ENCODE measurements around the gene OR52B6.
A peak's percentile ranks its signal among the peaks of the same experiment; 100 is the strongest.

Gene OR52B6

DNA sequence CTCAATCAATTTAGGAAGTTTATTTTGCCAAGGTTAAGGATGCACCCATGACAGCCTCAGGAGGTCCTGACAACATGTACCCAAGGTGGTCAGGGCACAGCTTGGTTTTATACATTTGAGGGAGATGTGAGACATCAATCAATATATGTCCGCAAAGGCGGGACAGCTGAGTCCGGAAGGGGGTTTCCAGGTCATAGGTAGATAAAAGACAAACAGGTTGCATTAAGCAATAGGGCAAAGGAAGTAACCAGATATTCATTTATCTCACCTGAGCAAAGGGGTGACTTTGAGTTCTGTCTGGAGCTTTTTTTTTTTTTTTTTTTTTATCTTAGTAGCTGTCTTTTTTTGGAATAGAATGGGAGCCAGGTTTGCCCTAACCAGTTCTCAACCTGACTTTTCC lies 42.1 kb downstream of the OR52B6 start:
- Histone ChIP-seq H3F3A (ENCODE audit: insufficient read depth, low read length) (no peaks in the 10 kb centered on the region), H3K36me3 (ENCODE audit: insufficient read depth, low read length) (no peaks in the 10 kb centered on the region), H3K9me2 (ENCODE audit: low read depth, low read length) (no peaks in the 10 kb centered on the region), H3K9ac (ENCODE audit: low read length) (no peak overlapping the region), H3K27ac (ENCODE audit: low read depth, low read length, poor library complexity, severe bottlenecking) (no peak overlapping the region), H3K4me2 (ENCODE audit: low read length) (no peak overlapping the region), H2AFZ (ENCODE audit: low read length) (no peak overlapping the region), H4K20me1 (ENCODE audit: insufficient read depth, low read length) (no peaks in the 10 kb centered on the region), H3K79me2 (ENCODE audit: insufficient read depth, low read length) (no peaks in the 10 kb centered on the region), H3K9me3 (ENCODE audit: low read length) (no peaks in the 10 kb centered on the region), H3K4me3 (ENCODE audit: low read depth, low read length, poor library complexity, severe bottlenecking) (no peak overlapping the region), H3K4me1 (ENCODE audit: insufficient read depth, low read length, severe bottlenecking) (peaks cover 20% of the 10 kb centered on the region), H3K27me3 (ENCODE audit: insufficient read depth, low read length) (no peaks in the 10 kb centered on the region)
- TF ChIP-seq EZH2 (IDR thresholded peaks at IDR 0.05; ENCODE audit: borderline replicate concordance, low read length) = no peak
- TF ChIP-seq, protein P1, sequence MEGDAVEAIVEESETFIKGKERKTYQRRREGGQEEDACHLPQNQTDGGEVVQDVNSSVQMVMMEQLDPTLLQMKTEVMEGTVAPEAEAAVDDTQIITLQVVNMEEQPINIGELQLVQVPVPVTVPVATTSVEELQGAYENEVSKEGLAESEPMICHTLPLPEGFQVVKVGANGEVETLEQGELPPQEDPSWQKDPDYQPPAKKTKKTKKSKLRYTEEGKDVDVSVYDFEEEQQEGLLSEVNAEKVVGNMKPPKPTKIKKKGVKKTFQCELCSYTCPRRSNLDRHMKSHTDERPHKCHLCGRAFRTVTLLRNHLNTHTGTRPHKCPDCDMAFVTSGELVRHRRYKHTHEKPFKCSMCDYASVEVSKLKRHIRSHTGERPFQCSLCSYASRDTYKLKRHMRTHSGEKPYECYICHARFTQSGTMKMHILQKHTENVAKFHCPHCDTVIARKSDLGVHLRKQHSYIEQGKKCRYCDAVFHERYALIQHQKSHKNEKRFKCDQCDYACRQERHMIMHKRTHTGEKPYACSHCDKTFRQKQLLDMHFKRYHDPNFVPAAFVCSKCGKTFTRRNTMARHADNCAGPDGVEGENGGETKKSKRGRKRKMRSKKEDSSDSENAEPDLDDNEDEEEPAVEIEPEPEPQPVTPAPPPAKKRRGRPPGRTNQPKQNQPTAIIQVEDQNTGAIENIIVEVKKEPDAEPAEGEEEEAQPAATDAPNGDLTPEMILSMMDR (IDR thresholded peaks at IDR 0.05; ENCODE audit: low read length) = no peak

DNA sequence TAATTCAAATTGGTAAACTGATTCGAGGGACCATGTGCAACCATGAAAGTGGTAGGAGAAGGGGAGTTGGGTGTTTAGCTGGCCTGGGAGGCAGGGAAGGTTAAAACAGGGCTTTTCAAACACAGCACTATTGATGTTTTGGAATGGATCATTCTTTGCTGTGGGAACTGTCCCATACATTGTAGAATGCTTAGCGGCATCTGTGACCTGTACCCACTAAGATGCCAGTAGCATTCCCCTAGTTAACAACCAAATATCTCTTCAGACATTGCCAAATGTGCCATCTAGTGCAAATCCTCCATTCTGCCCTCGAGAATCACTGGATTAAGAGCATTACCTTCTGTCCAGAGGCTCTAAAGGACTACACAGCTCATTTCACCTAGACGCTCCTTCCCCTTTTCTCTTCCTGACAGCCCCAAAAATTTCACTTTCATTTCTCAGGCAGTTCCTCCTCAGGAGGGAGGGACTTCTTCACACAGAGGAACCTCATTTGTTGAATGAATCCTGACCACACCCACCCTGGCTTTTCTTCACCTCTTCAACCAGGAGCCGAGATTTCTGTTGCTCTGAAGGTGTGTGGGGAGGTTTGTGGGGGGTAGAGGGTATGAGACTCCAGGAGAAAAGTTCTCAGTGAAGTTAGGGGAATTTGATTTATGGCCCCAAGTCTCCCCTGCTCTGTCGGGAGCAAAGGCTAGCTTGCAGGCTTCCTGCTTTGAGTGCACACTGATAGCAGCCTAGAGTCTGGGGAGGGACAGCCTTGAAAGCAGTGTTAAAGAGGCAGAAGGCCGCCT lies 44.0 kb downstream of the OR52B6 start, which contains the start of gene TRIM34:
TRIM34 (plus strand) TSS at position 513 of the 791 bp plus-strand sequence. CDS start 7,331 bp downstream, outside the sequence.
- Histone ChIP-seq H3K36me3 (ENCODE audit: insufficient read depth, low read length) (no peaks in the 10 kb centered on the region), H3K27me3 (ENCODE audit: insufficient read depth, low read length) (no peaks in the 10 kb centered on the region), H3K9ac (ENCODE audit: low read length) (peak within 1 kb of the TSS; percentile 79), H3K4me3 (ENCODE audit: low read depth, low read length, poor library complexity, severe bottlenecking) (peak within 1 kb of the TSS; percentile 85), H3K4me1 (ENCODE audit: insufficient read depth, low read length, severe bottlenecking) (peaks cover 20% of the 10 kb centered on the region), H3K79me2 (ENCODE audit: insufficient read depth, low read length) (no peaks in the 10 kb centered on the region), H3K9me2 (ENCODE audit: low read depth, low read length) (no peaks in the 10 kb centered on the region), H3K27ac (ENCODE audit: low read depth, low read length, poor library complexity, severe bottlenecking) (peak within 1 kb of the TSS; percentile 31), H3F3A (ENCODE audit: insufficient read depth, low read length) (no peaks in the 10 kb centered on the region), H2AFZ (ENCODE audit: low read length) (peak within 1 kb of the TSS; percentile 35; the same call in 1 of the 2 replicates), H3K4me2 (ENCODE audit: low read length) (peak within 1 kb of the TSS; percentile 85), H3K9me3 (ENCODE audit: low read length) (no peaks in the 10 kb centered on the region), H4K20me1 (ENCODE audit: insufficient read depth, low read length) (no peaks in the 10 kb centered on the region)
- TF ChIP-seq, protein P1 (IDR thresholded peaks at IDR 0.05; ENCODE audit: low read length) = no peak
- TF ChIP-seq EZH2 (IDR thresholded peaks at IDR 0.05; ENCODE audit: borderline replicate concordance, low read length) = no peak

DNA sequence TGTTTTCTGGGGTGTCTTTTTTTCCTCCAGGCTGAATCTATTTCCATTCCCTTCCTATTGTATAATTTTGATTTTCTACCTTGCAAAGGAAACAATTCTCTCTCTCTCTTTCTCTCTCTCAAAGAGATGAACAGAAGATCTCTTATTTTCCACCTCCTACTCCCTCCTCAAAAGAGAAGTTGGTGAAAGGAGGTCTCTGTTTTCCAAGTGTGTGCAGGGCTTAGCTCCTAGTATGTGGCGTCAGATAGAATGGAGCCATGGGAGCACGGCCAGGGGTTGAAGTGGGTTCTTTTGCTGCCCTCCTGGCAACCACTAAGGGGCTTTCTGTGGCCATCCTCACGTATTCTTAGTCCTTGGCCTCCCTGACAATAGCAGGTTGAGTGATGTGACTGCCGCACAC lies 44.6 kb downstream of the OR52B6 start:
- TF ChIP-seq EZH2 (IDR thresholded peaks at IDR 0.05; ENCODE audit: borderline replicate concordance, low read length) = no peak
- TF ChIP-seq, protein P1 (IDR thresholded peaks at IDR 0.05; ENCODE audit: low read length) = no peak
- Histone ChIP-seq H3K27me3 (ENCODE audit: insufficient read depth, low read length) (no peaks in the 10 kb centered on the region), H3K27ac (ENCODE audit: low read depth, low read length, poor library complexity, severe bottlenecking) (no peak overlapping the region), H3F3A (ENCODE audit: insufficient read depth, low read length) (no peaks in the 10 kb centered on the region), H3K4me3 (ENCODE audit: low read depth, low read length, poor library complexity, severe bottlenecking) (peak overlapping the region; percentile 85), H3K9me2 (ENCODE audit: low read depth, low read length) (no peaks in the 10 kb centered on the region), H3K4me2 (ENCODE audit: low read length) (peak overlapping the region; percentile 85), H3K9me3 (ENCODE audit: low read length) (no peaks in the 10 kb centered on the region), H3K9ac (ENCODE audit: low read length) (peak overlapping the region; percentile 79), H3K36me3 (ENCODE audit: insufficient read depth, low read length) (no peaks in the 10 kb centered on the region), H3K4me1 (ENCODE audit: insufficient read depth, low read length, severe bottlenecking) (peaks cover 20% of the 10 kb centered on the region), H4K20me1 (ENCODE audit: insufficient read depth, low read length) (no peaks in the 10 kb centered on the region), H3K79me2 (ENCODE audit: insufficient read depth, low read length) (no peaks in the 10 kb centered on the region), H2AFZ (ENCODE audit: low read length) (no peak overlapping the region)

Data from OCI-LY1 (cell line).